Brain microvascular endothelial cell (primary cell): ENCODE measurements around the gene KLHL9.

Experiments
- DNase-seq: peaks from one replicate; pipeline ENCODE4 v3.0.0-alpha.2; 2020
- H3K27ac ChIP-seq: fragments of 250-450 bp; sonication (Bioruptor Pico); 2 replicates; pipeline ENCODE4 v1.5.1; 2020; ENCODE audit warnings: mild to moderate bottlenecking, moderate library complexity
- H3K27me3 ChIP-seq: fragments of 250-450 bp; sonication (Bioruptor Pico); replicated peaks from 2 replicates; pipeline ENCODE4 v1.5.1; 2020; ENCODE audit warnings: mild to moderate bottlenecking
- H3K36me3 ChIP-seq: fragments of 250-450 bp; sonication (Bioruptor Pico); replicated peaks from 2 replicates; pipeline ENCODE4 v1.5.1; 2020; ENCODE audit warnings: mild to moderate bottlenecking
- H3K4me3 ChIP-seq: 2 replicates; pipeline ENCODE4 v1.5.1; 2011; ENCODE audit warnings: low read depth, mild to moderate bottlenecking, control low read depth, low read length, moderate library complexity
- CTCF ChIP-seq: IDR thresholded peaks from 2 replicates; pipeline ENCODE4 v1.5.1; 2011; ENCODE audit warnings: low read depth, mild to moderate bottlenecking, moderate library complexity, low read length, control low read depth, inconsistent platforms; ENCODE audit errors: missing control alignments
- in situ Hi-C: cut with HindIII; loops from 2 replicates; pipeline ENCODE4 v1.10.0; 2017; ENCODE audit warnings: low sequenced_read_pairs, low pct_ligation_motif_present

KLHL9 gene

GRCh38 chr9:21336457-21336856 is 1.3 kb upstream of the KLHL9 start:
- no peak for DNase-seq
- in situ Hi-C loops, result no loop called here
- no peak overlapping the region for H3K27ac ChIP-seq
- no peak for TF ChIP-seq CTCF
- H3K36me3 ChIP-seq, result no peaks in the 10 kb centered on the region
- H3K4me3 ChIP-seq, result no peak overlapping the region
- H3K27me3 ChIP-seq, result no peaks in the 10 kb centered on the region

- no peak overlapping the region for H3K4me3 ChIP-seq
- no peak for TF ChIP-seq CTCF
- in situ Hi-C loops, result no loop called here
- H3K36me3 ChIP-seq, result no peaks in the 10 kb centered on the region
- DNase-seq, result no peak
- no peaks in the 10 kb centered on the region for H3K27me3 ChIP-seq
- H3K27ac ChIP-seq, result no peak overlapping the region
These were observed 2.0 kb downstream of the KLHL9 start for GRCh38 chr9:21333226-21333625.

GRCh38 chr9:21331676-21332402 is 3.4 kb downstream of the KLHL9 start:
- no peak for TF ChIP-seq CTCF
- DNase-seq, result no peak
- no peak overlapping the region for H3K27ac ChIP-seq
- no peak overlapping the region for H3K4me3 ChIP-seq
- H3K36me3 ChIP-seq, result no peaks in the 10 kb centered on the region
- H3K27me3 ChIP-seq, result no peaks in the 10 kb centered on the region
- in situ Hi-C loops, result no loop called here

- DNase-seq, result no peak
- Histone ChIP-seq H3K4me3 (no peak overlapping the region), H3K27ac (no peak overlapping the region), H3K36me3 (peaks cover 13% of the 10 kb centered on the region), H3K27me3 (no peaks in the 10 kb centered on the region)
- in situ Hi-C loops, result no loop called here
- TF ChIP-seq CTCF, result peak; percentile 62
These were observed 8.6 kb downstream of the KLHL9 start for GRCh38 chr9:21326526-21327139.

- no peak for TF ChIP-seq CTCF
- Histone ChIP-seq H3K27ac (no peak overlapping the region), H3K36me3 (peaks cover 13% of the 10 kb centered on the region), H3K27me3 (no peaks in the 10 kb centered on the region), H3K4me3 (no peak overlapping the region)
- DNase-seq, result no peak
- in situ Hi-C loops, result no loop called here
These were observed 11.2 kb downstream of the KLHL9 start for GRCh38 chr9:21324047-21324446.

GRCh38 chr9:21322911-21323461 is 12.2 kb downstream of the KLHL9 start:
- in situ Hi-C loops, result no loop called here

More at GRCh38 chr9:21322911-21323461, 12.2 kb downstream of the KLHL9 start:
- no peak for TF ChIP-seq CTCF
- Histone ChIP-seq H3K27ac (no peak overlapping the region), H3K27me3 (no peaks in the 10 kb centered on the region), H3K36me3 (peaks cover 13% of the 10 kb centered on the region), H3K4me3 (no peak overlapping the region)
- no peak for DNase-seq
